NCI-H82 treated with DMSO at 0.1 percent for 48 hours (cell line): ENCODE data around the gene ORC5.
"Not testable (repeated sequence)": the region's sequence is repeated elsewhere in the genome, so short reads cannot be mapped to it uniquely, and the experiment has no call there.

Experiments used
- DNase-seq: peaks from one replicate; lab custom pipeline; 2025; ENCODE audit not compliant: unreplicated experiment; lab: John Stamatoyannopoulos, UW

ORC5 gene

DNA sequence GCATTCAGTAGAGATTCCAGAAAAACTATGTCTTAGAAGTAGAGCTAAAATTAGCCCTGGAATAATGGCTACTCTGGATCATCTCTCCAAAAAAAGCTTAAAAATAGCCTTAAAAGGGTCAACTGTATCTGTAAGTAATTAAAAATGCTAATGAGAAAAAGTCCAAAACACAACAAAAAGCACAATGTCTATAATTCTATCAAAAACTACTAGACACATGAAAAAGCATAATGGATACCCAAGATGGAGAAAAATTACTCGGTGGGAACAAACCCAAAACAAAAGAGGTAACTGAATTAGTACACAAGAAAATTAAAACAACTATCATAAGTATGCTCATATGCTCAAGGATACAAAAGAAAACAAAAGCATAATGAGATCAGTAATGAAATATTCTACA, 15.4 kb downstream of the ORC5 start:
- DNase-seq = no peak

DNA sequence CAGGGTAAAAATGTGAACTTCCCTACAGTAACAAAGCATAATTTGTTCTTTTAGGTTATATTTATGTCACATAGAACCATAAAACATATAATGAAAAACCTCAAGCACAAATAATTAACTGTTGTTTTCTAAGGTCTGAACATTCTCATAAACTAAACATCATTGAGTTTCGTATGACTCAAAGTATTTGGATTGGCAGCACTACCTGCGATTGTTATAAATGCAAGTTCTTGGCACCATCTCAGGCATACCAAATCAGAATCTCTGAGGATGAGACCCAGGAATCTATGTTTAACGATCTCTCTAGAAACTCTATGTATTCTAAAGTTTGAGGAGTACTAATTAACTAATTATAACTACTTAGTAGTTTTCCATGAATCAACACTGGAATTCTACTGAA, 22.5 kb downstream of the ORC5 start:
- no peak for DNase-seq

DNA sequence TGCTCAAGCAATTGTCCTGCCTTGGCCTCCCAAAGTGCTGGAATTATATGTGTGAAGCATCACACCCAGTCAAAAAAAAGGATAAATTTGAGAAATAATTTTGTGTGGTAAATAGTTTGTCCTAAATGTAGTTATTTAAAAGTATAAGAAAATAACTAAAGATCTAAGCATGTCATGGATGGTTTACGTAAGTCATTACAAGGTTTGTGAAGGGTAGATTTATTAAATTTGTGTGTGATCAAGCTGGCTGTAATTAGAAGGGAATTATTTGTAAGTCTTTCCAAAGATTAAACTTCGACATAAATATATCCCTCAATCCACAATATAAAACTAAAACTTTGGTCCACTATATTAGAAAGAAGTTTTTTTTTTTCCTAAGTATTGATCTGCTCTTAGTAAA, 28.6 kb downstream of the ORC5 start:
- DNase-seq = no peak

DNA sequence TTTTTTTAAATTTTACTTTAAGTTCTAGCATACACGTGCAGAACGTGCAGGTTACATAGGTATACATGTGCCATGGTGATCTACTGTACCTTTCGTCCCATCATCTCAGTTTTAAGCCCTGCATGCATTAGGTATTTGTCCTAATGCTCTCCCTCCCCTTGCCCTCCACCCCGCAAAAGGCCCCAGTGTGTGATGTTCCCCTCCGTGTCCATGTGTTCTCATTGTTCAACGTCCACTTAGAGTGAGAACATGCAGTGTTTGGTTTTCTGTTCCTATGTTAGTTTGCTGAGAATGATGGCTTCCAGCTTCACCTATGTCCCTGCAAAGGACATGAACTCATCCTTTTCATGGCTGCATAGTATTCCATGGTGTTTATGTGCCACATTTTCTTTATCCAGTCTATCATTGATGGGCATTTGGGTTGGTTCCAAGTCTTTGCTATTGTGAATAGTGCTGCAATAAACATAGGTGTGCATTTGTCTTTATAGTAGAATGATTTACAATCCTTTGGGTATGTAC, 30.2 kb downstream of the ORC5 start:
- not testable (repeated sequence) for DNase-seq

DNA sequence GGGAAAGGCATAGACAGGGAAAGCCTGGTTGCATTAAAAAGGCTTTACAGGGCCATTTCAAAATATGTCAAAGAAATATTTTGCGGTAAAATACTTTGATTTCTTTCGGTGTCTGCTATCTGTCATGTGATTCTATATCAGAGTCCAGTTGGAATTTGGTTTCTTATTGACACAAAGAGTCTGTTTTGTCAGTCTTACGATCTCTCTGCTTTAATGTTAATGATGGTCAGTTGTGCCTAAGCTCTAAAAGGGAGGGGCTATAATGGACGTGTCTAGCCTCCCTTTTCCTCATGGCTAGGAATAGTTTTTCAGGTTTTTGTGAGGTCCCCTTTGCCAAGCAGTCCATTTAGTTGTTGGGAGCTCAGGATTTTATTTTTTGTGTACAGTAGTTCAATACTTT, 31.5 kb downstream of the ORC5 start:
- DNase-seq = no peak

DNA sequence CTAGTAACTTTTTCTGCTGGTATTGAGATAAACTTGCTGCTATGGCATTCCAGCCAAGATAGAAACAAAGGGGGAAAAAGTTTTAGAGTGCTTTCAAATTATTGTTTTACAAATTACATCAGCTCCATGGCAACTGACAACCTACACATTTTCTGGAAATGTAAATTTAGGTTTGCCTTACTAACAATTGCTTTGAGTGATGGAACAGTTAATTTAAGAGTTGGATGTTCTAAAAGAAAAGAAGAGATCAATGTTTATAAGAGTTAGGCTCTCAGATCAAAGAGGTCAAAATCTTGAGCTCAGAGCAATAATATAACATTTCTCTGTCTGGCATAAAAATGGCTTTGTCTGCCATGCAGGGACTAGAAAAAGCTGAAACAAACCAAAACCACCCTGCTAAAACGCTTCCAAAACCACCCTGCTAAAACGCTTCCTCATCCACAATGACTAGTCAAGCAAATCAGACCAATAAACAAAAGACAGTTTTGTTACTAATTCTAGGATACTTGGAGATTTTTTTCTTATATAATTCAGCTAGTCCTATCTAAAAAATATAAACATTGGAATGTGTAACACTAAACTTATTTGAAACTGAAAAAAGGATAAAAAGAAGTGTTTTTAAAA, 32.3 kb downstream of the ORC5 start:
- no peak for DNase-seq

DNA sequence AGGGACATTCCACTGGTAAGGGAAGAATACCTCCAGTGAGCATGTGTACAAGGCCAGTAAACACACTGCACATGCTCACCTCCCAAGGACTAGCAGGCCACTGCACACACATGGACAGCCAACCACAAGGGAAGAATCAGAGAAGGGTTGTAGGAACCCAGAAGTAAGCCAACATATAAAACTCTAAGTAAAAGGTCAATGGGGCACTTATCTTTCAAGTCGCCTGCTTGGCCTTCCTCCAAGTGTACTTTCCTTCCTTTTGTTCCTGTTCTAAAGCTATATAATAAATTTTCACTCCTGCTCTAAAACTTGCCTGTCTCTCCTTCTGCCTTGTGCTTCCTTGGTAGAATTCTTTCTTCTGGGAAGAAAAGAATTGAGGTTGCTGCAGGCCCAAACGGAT, 33.0 kb downstream of the ORC5 start:
- DNase-seq = no peak

DNA sequence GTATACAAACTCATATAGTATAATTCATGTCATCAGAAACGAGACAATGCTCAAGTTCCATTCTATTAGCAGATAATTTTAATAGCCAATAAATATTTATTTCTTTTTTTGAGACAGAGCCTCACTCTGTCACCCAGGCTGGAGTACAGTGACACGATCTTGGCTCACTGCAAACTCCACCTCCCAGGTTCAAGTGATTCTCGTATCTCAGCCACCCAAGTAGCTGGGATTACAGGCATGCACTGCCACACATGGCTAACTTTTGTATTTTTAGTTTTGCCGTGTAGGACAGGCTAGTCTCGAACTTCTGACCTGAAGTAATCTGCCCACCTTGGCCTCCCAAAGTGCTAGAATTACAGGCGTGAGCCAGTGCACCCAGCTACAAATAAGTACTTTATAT, 45.7 kb downstream of the ORC5 start:
- no peak for DNase-seq

DNA sequence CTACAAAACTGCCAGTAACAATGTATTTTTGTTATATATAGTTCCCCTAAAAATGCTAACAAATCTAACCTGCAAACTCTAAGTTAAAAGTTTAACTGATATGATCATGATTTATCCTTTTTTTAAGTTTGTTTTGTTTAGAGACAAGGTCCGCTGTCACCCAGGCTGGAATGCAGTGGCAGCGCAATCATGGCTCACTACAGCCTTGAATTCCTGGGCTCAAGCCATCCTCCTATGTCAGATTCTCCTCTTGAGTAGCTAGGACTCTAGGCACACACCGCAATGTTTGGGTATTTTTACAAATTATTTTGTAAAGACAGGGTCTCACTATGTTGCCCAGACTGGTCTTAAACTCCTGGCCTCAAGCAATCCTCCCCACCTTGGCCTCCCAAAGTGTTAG, 46.6 kb downstream of the ORC5 start:
- no peak for DNase-seq

DNA sequence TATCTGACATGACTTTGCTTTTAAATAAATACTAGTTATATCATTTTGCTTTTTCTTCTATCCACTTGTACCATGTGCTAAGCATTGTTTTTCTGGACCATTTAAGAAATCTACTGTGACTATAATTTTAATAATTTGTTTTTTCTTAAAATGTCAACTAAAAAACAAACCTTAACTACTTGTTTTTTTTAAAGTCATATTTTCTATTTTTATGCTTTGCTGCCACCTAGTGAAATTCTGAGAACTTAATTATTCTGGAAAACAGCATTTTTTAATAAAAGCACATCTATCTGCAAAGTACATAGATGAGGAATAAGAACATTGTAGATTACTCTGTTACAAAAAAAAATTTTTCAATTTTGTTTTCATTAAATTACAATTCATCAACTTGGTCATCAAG, 47.4 kb downstream of the ORC5 start:
- no peak for DNase-seq

DNA sequence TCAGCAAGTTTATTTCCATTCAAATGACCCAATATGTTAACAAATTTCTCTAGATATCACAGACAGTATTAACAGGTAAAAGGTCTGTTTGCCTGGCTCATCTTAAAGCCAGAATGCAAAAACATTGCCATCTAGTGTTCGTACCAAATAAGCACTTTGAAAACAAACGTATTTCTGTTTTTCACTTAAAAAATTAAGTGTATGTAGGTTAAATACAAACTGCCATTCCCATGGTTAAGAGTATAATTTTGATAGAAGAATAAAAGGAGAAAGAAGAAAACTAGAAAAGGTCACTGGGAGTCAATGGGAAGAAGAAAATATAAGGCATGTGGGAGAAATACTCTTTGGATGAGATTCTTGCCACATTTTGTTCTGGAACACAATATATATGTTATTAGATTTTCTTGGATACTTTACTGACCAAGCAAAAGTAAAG, 51.0 kb downstream of the ORC5 start:
- peak; percentile 29 for DNase-seq

DNA sequence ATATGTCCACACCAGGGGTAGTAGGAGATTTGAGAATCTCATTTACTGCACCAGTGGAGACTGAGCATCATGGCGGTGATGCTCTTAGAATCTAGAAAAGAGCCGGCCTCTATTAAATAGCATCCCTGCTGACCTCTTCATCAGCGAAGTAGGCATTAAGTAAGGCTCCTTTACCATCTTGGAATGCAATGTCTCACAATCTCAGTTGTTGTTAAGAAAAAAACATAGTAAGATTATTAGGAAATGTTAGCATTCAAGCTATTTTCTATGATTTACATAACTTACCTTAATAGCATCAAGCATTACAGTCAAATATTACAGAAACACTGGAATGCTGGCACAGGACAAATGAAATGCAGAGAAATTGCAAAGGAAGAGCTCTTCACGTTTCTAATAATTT, 54.5 kb downstream of the ORC5 start:
- DNase-seq = no peak

DNA sequence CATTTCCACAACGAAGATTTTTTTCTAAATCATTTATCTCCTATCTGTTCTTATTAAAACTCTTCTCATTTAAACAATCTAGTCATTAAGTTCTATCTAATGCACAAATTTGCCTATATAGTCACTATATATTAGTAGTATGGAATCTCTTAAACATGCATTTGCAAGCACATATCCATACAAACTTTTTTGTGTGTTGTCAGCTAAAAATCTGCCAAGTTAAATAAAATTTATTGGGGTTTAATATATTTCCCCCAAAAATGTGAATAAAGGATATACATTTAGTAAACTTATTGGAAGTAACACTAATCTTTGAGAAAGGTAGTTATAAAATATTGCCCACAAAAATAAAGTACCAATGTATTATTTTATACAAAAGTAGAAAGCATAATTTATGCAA, 55.3 kb downstream of the ORC5 start:
- no peak for DNase-seq

DNA sequence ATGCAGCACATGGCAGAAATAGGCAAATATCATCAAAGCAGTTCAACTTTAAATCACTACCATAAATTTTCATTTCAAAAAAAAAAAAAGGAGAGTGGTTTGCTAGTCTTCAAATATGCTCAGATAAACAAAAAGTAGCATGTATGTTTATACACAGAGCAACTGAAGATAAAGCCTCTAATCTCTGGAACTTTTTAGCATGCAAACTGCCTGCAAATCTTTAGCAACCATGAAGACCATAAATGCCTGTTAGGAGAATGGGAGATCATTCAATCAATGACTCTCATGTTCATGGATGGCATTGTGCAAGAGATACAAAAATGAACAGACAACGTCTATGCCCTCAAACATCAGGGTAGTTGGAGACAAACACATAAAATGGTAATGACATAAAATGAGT, 57.3 kb downstream of the ORC5 start:
- DNase-seq = no peak

DNA sequence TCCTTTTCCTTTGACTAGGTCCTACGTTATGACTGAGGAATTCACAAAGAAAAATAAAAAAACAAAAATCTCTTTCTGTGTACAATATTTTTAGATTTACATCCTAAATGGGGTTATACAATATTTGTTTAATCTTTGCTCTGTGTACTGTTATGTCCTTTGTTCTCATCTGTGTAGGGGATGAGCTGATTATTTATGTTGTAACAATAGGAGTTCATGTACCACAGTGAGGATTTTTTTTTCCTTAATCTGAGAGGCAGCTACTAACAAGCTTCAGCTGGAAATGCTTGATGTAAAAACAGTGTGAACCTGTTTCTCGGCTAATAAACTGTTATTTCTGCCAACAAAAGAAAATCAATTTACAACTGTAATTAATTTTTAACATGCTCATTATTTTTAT, 58.0 kb downstream of the ORC5 start:
- DNase-seq = no peak

DNA sequence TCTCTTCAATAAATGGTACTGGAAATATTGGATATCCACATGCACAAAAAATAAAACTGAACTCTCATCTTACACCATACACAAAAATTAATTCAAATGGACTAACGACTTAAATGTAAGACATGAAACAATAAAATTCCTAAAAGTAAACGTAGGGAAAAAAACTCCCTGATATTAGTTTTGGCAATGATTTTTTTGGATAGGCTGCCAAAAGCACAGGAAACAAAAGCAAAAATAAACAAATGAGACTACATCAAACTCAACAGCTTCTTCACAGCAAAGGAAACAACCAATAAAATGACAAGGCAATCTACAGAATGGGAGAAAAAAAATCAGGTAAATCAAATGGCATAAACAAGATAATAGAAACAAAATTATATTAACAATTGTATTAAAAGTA, 65.7 kb downstream of the ORC5 start:
- no peak for DNase-seq

DNA sequence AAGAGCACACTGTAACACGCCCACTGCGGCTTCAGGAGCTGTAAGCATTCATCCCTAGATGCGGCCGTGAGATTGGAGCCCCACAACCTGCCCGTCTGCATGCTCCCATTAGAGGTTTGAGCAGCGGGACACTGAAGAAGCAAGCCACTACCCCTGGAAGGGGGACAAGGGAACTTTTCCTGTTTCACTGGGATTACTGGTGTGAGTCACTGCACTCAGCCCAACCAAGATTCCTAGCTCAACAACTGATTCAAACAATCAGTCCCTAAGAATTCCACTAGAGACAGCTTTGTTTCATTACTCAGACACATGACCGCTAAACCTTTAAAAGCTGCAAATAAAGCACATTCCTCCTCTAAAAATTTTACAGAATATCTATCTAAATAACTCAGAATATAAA, 69.8 kb downstream of the ORC5 start:
- no peak for DNase-seq

DNA sequence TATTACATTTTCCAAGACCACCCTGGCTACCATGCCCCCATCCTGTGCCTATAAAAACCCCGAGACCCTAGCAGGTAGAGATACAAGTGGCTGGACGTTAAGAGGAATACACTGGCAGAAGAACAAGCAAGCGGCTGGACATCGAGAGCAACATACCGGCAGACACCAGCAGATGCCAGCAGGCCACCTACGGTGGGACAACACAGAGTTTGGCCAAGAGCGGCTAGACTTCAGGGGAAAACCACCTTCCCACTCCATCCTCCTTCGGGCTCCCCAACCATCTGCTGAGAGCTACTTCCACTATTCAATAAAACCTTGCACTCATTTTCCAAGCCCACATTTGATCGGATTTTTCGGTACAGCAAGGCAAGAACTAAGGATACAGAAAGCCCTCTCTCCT, 70.3 kb downstream of the ORC5 start:
- DNase-seq = no peak

DNA sequence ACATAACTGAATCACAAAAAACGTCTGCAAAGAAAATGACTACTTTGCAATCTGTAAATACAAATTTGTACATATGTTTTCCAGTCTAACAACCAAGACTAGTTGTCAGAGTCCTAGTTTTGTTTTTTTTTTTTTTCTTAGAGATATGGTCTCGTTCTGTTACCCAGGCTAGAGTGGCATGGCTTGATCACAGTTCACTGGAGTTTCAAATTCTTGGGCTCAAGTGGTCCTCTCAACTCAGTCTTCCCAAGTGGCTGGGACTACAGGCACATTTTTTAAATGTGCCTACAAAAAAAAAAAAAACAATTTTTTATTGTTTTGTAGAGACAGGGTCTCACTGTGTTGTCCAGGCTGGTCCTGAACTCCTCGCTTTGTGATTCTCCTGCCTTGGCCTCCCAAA, 70.8 kb downstream of the ORC5 start:
- DNase-seq = no peak

DNA sequence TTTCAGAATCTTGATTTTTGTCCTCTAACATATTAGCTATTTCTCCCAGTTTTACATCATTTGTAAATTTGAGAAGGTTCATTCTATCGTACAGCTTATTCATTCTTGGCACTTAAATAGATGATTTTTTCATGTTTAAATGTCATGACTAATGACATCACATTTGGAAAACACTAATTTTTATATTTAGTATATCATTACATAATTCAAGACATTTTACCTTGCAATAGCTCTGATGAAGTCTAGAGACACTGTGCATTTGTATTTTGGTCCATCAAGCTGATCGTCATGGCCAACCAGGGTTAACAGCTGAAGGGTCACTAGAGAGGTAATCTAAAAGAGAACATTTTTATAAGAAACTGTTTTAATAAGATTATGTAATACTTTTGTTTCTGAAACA, 71.3 kb downstream of the ORC5 start:
- no peak for DNase-seq

DNA sequence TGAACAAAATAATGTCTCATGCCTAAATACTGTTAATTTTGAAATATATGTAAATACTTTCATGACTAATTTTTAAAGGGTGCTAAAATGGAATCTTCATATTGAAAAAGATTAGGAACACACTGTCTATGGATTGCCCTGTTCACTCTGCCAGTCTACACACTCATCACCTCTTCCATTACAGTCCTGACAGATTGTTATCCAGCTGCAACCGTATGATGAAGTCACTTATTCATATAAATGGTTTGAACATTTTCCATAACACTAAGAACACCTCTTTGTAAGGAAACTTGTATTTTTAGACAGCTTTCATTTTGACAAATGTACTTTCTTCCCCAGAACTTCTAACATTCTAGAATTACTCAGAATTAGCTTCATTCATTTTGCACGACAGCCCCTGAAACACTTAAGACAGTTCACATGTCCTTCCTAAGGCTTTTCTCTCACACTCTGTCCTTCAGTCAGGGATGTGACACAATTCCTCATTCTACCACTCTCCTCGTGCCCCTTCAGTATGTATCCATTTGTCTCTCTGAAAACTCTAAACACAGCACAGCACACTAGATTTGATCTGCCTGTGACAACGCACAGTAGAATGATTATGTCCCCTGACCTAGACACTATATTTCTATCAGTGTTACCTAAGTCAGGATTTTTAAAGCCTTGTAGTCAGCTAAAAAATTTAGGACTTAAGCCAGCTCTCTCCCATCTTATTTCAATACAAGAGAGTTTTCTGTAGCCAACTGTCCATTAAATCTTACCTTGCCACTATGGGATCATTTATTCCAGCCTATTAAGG, 71.9 kb downstream of the ORC5 start:
- no peak for DNase-seq

DNA sequence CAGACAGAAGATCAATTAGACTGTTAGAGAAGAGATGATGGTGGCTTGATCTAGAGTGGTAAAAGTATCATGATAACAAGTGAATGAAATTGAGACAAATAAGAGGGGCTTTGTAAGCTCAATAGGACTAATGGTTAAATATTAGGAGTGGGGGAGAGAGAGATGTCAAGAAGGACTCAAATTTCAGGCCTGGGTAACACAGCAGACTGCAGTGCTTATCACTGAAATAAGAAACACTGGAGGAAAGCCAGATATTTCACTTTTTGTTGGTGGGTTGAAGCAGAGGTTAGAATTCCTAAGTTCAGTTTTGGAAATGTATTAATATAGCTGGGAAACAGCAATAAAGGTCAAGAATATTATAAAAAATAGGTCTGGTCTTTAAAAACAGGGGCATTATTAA, 74.6 kb downstream of the ORC5 start:
- no peak for DNase-seq

DNA sequence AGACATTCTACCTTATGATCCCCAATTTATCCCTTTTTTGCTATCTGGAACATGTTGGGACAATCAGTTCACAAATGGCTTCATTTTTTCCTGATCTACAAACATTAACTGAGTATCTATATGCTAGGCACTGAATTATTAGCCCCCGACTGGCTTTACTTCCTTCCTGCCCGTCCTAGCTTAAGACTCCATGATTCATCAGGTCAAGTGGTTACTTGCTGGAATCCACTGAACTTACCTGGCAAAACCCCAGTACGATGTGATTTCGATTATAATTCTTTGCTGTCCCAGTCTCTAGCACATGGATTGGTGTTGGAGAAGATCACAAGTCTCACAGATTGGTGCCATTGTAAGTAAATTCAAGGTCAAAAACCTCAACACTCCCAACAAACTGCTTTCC, 77.1 kb downstream of the ORC5 start:
- DNase-seq = no peak
